Measurements from ENCODE around the gene RTP4.

DNA sequence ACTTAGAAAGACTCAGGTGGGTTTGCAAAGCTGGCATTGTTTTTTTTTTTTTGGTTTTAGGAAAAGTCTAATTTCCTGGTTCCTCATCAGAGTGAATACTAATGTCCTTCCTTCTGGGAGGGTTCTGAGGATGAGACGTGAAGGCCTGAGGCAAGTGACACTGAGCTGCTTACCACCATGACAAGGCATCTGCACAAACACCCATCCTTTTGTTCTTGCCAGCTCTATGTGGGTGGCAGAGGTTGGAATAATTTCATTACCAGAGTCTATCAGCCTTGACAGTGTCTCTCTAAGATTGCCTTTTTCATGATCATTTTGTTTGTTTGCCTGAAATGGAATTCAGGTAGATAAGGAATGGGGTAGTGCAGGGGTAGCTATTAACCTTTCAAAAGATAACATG lies 17.1 kb downstream of the RTP4 start:
- TF ChIP-seq, protein P1, sequence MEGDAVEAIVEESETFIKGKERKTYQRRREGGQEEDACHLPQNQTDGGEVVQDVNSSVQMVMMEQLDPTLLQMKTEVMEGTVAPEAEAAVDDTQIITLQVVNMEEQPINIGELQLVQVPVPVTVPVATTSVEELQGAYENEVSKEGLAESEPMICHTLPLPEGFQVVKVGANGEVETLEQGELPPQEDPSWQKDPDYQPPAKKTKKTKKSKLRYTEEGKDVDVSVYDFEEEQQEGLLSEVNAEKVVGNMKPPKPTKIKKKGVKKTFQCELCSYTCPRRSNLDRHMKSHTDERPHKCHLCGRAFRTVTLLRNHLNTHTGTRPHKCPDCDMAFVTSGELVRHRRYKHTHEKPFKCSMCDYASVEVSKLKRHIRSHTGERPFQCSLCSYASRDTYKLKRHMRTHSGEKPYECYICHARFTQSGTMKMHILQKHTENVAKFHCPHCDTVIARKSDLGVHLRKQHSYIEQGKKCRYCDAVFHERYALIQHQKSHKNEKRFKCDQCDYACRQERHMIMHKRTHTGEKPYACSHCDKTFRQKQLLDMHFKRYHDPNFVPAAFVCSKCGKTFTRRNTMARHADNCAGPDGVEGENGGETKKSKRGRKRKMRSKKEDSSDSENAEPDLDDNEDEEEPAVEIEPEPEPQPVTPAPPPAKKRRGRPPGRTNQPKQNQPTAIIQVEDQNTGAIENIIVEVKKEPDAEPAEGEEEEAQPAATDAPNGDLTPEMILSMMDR (IDR thresholded peaks at IDR 0.05): no peak
- TF ChIP-seq EZH2phosphoT487 (IDR thresholded peaks at IDR 0.05) (no peak), EZH2 (IDR thresholded peaks at IDR 0.05) (no peak)

Measured in neural progenitor cell (in vitro differentiated cells).